GM12801 (cell line): ENCODE measurements around the gene HRH3.

Experiments
- CTCF ChIP-seq: IDR thresholded peaks from one replicate; pipeline ENCODE4 v1.5.1; 2011; ENCODE audit warnings: control low read depth; ENCODE audit not compliant: insufficient read length; ENCODE audit errors: extremely low read depth

HRH3 gene

GRCh38 chr20:62205618-62206387, 14.3 kb downstream of the HRH3 start:
- TF ChIP-seq CTCF, result no peak

GRCh38 chr20:62203378-62204030, 16.6 kb downstream of the HRH3 start:
- TF ChIP-seq CTCF, result no peak

DNA sequence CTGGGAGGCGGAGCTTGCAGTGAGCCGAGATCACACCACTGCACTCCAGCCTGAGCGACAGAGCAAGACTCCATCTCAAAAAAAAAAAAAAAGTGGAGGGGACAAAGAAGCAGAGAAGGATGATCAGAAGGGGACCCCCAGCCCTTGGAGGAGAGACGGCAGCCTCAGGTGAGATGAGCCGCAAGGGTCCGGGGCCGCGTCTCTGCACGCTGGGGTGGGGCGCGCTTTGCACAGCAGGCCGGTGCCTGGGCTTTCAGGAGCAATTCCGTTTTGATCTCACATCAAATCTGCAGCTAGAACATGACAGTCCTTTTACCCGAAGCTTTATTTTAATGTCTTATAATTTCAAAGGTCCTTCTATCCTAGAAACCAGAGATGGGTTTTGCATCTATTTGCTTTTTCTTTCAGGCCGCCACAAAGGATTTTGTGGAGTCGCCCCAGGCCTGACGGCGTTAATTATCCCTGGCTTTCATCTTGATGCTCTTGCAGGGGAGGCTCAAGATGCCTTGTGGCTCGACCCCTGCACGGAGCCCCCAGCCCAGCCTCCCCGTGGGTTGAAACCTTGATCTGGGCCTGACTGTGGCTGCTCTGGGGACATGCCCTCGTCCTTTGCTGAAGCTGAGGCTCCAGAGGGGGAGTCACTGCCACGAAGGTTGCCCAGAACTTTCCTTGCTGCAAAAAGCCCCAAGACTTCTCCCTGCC, 17.3 kb downstream of the HRH3 start:
- TF ChIP-seq CTCF, result no peak

DNA sequence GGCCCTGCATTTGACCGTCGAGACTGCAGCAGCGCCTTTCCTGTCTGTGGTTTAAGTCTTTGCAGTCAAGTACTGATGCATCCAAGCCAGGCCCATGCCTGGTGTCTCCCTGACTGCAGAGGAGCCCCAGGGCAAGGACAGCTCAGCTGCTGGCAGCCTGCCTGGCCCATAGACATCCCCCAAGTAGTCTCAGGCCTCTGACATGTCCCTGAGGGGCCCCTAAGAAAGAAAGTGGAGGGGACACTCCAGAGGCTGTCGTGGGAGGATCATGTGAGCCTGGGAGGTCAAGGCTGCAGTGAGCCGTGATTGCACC, 18.0 kb downstream of the HRH3 start:
- TF ChIP-seq CTCF, result no peak

GRCh38 chr20:62201173-62202082, 18.6 kb downstream of the HRH3 start:
- TF ChIP-seq CTCF, result no peak

DNA sequence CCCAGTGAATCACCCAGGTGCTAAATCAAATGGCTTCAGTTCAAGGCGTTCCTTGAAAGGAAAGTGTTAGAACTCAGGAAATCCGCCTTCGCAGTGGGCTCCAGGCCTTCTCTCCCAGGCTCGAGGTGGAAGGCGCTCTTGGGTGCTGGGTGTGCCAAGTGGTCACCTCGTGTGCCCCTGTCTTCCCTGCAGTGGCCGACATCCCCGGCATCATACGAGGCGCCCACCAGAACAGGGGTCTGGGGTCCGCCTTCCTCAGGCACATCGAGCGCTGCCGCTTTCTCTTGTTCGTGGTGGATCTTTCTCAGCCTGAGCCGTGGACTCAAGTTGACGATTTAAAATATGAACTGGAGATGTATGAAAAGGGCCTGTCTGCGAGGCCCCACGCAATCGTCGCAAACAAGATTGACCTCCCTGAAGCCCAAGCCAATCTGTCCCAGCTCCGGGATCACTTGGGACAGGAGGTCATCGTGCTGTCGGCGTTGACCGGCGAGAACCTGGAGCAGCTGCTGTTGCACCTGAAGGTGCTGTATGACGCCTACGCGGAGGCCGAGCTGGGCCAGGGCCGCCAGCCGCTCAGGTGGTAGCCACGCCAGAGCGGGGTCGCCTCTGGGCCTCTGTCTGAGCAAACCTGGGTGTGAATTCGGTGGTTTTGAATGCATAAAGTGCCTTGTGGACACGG, 19.4 kb downstream of the HRH3 start:
- no peak for TF ChIP-seq CTCF
